NOMO-1 (cell line): ENCODE results near the gene LINS1.
"Not testable (repeated sequence)": the region's sequence is repeated elsewhere in the genome, so short reads cannot be mapped to it uniquely, and the experiment has no call there.

Source experiments
- DNase-seq, 2 experiments: peaks; one replicate each; lab custom pipeline; 2025; ENCODE audit not compliant: unreplicated experiment in 2 of 2; lab: John Stamatoyannopoulos, UW

The LINS1 gene

DNA sequence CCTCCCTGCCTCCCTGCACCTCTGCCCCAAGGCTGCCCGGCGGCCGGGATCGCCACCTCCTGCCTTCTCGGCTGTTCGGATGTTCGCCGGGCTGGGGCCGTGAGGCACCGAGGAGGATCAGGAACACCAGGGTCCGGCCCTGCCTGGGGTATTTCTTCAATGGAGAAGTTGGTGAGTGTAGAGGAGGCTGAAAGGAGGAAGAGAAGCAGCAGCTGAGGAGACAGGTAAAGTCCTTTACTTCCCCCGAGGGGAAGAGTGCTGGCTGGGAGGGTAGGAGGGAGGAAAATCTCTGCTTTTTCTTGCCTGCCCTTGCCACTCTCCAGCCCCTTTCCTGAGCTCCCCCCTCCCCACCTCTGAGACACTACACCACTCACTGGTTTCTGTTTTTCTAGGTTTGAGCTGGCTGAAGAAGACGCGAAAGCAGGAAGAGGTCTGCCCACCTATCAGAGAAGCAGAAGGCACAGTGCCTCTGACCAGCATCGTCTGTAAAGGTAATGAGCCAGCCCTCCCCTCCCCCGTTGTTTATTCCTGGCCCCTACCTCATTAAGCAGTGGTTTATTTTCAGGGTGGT, 924 bp upstream of the LINS1 start:
- DNase-seq: peak; percentile 38 to 66

GRCh38 chr15:100601617-100602063, 344 bp downstream of the LINS1 start:
- DNase-seq: no peak

DNA sequence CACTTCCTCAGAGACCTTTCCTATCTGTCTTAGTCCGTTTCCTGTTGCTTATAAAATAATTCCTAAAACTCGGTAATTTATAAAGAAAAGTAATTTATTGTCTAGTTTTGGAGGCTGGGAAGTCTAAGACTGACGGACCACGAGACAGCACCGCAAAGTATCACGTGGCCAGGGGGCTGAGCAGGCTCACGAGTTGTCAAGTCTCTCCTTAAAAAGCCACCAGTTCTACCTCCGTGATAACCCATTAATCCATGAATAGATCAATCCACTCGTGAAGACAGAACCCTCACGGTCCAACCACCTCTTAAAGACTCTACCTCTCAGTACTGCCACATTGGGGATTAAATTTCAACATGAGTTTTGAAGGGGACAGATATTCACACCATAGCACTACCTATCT, 821 bp downstream of the LINS1 start:
- DNase-seq: peak in 1 of 2 experiments; percentile 33

GRCh38 chr15:100598655-100599054, 3.3 kb downstream of the LINS1 start:
- DNase-seq: no peak

GRCh38 chr15:100597862-100598261, 4.1 kb downstream of the LINS1 start:
- no peak for DNase-seq

GRCh38 chr15:100596792-100597191, 5.2 kb downstream of the LINS1 start:
- no peak for DNase-seq

GRCh38 chr15:100595964-100596363, 6.0 kb downstream of the LINS1 start:
- DNase-seq: no peak

- no peak for DNase-seq
These were observed 8.6 kb downstream of the LINS1 start for GRCh38 chr15:100593431-100593830.

DNA sequence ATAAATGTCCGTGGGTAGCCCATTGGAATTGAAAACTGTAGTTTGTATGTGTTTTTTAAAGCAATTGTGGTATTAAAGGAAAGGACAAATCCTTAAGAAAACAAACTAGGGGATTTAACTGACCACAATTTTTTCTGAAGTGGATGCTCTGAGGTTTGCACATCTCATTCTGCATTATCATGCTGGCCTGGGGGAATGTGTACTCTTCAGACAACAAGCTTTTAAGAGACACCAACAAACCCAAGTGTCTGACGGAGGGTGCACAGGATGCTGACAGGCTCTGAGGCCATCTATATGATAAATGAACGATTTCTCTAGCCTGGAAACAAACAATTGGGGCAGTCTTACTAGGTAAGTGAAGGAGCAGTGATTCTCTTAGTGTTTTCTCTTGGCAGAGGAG, 9.1 kb downstream of the LINS1 start:
- DNase-seq: no peak

DNA sequence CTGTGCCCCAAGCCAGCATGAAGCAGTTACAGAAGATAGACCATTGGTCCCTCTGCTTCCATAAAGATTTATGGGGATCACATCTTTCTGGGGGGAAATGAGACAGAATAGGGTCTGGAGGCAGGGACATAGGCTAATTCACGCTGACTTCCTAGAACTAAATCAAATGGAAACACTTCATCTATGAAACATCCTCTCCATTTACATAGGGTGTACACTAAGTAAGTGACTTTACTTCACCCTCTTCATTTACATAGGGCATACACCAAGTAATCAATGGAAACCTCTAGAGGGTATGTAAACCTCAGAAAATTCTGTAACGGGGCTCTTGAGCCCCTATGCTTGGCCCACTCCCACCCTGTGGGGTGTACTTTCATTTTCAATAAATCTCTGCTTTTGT, 10.1 kb downstream of the LINS1 start:
- DNase-seq: no peak

DNA sequence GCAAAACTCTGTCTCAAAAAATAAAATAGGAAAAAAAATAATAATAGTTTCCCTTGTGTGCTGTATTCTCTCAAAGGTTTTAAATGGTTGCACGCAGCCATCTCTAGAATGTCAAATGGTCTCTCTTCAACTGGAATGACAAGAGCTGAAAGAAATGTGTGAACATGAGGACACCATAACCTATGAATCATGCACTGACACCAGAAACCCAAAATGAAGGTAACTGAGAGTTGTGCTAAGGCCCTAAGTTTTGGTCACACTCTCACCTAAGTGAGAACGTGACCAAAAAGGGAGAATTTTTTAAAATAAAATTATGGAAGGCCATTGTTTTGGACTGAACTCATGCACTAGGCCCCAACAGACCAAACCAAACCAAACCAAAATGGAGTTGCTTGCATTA, 10.8 kb downstream of the LINS1 start:
- DNase-seq: not testable (repeated sequence)

DNA sequence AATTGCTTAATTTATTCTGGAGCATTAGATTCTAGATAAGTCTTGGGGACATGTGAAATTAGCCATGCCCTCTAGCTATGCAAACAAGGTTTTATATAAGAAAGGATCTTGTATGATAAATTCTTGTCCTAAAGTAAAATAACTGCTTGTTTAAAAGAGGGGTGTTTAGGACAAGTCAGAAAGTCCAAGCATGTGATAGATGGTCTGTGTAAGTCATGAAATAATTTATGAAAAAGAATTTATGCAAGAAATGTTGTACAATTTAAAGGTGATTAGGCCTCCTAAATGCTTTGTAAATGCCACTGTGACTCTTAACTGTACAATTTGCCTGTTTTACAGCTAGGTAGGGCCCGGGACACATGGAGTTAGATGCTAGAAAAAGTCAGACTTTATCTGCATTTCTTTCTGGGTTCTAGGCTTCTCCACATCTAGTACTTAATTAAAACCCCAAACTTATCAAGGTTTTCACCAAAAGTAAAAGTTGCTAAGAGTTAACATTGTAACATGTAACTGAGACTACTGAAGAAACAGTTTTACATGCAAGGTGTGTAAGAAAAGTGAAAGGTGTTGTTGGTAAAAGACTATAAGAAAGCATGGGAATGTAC, 13.2 kb downstream of the LINS1 start:
- DNase-seq: no peak

DNA sequence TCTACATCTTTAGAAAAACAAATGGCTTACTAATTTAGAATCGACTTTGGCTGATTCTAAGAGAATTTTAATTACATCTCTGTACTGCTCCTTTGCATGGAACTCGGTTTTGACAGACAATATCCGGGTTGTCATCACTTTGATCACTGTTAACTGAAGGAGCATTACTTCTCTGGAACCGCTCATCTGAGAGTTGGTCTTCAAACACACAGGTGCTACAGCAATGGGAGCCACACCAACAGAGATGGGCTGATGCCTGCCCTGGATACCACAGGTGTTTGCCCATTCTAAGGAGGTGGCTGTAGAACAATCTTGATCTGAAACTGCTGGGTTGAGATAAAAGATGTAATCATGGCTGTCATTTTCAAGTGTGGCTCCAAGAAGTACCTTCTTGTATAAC, 21.6 kb downstream of the LINS1 start:
- no peak for DNase-seq

DNA sequence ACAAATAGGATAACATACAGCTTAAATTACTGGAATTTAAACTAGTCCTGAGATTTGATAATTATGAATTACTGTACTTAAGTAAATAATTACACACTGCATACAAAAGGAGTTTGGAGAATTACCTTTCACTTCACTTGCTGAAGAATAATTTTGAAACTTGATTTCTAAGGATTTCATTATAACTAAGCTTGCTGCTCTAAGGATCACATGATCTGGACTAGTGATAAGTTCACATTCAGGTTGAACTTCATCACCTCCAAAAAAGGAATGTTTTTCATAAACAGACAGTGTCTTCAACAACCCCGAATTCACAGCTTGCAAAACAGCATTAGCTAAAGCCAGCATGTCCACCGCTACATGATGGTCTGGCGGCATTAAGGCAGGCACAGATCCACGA, 28.5 kb downstream of the LINS1 start:
- no peak for DNase-seq

- DNase-seq: peak in 1 of 2 experiments; percentile 38
These were observed 29.5 kb downstream of the LINS1 start for GRCh38 chr15:100572362-100572983.

GRCh38 chr15:100571592-100572167, 30.3 kb downstream of the LINS1 start:
- no peak for DNase-seq

DNA sequence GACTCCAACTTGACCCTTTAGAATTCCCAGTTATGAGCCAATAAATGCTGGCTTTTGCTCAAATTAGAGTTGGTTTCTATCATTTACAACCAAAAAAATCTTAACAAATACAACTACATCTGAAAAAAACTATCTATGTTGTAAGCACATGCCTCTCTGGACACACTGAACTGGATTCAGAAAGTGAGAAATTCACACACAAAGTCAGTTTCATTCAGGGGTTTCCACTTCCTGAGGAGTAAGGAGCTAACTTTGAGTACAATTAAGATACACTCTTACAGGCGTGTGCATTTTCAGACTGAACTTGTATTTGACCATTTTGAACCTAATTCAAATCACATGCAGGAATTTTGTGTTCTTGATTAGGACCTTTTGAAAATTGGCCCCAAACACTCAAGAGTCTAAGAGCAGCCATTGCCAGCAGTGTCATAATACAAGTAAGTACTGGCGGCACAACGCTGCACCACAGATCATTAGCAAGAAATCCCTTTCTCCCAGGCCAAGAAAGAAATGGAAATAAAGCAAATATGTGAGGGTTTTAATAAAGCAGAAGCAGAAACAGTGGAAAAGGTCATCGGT, 31.2 kb downstream of the LINS1 start:
- DNase-seq: no peak

DNA sequence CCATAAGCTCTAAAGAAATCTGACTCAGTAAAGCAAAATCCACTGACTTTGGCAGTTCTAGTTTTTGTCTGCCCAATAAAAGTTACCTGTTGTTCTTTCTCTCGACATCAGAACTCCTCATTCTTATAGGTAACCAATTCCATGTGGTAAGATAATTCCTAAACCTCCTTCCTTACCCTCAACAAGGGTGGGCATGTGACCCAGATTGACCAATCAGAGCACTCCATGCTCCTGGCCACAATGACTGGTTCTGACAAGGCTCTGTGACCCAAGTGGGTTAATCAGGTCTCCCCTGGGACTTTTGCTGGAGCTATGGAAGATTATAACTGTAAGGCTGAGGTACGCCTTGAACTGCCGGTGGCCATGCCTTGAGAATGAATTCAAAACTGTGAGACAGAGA, 31.7 kb downstream of the LINS1 start:
- DNase-seq: no peak

DNA sequence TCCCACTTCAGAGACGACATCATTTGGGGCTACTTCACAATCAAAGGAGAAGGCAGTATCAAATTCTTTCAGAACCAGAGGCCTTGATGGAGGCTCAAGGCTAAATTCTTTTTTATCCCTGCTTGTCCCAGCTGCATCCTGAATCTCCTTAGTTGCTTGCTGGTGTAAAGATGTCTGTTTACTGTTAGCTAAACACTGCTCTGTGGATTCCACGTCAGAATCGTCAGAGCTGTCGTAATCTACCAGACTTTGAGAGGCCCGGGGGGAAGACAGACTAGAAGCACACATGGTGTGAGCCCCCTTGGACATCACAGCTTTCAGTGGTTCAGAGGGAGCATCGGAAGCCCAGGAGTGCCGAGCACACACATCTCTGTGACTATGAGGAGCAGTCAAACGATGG, 32.6 kb downstream of the LINS1 start:
- no peak for DNase-seq

- no peak for DNase-seq
These were observed 34.9 kb downstream of the LINS1 start for GRCh38 chr15:100566850-100567628.

- peak; percentile 47 to 83 for DNase-seq
These were observed 36.4 kb downstream of the LINS1 start for GRCh38 chr15:100565591-100565990.
